Right ventricle myocardium inferior (tissue), 1 donor: ENCODE data around the gene ANKS1A. TPM values are rescaled to one million over a fixed set of nuclear protein-coding genes. Genes with fewer than 3 reads are reported as not detected.

Experiments
- ATAC-seq: fragments of 200-7000 bp; cut with Tn5 transposase; one replicate; pipeline ENCODE4 v1.9.1; 2020; ENCODE audit warnings: mild to moderate bottlenecking, moderate library complexity
- DNase-seq: peaks from one replicate; pipeline ENCODE4 v3.0.0; 2021; ENCODE audit errors: missing footprints
- intact Hi-C: fragments of 100-400 bp; cut with DNase I; formaldehyde crosslinking; loops from one replicate; pipeline ENCODE4 v1.11.0; 2022
- total RNA-seq: library from RNA; stranded (reverse); fragmentation: NEBNext Ultra II Directional; extraction: Animal tissue kit (Norgen Biotek cat#: 25700); gene quantifications from one replicate; pipeline ENCODE4 v1.2.1, GENCODE V29; 2021
- donor health status: DM: no; HTN: yes; CAD: no; lungs with severe emphysema.

The ANKS1A gene
- total RNA-seq, 1 donor from 2014 or later: 26.8 TPM

DNA sequence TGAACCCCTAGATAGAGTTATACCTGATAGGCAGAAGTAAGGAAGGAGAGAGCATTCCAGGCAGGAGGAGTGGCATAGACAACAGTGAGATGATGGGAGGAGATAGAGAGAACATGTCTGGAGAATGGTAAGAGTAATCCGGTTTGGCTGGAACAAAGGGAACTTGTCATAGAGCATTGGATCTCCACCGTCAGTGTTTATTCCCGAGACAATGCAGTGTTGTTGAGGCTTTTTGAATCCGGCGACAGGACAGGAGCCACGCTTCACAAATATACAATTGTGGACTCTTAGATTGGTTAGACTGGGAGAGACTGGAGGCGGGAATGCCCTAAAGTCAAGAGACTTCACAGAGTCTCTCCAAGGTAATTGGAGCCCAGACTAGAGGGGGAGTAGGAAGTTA, 119.8 kb downstream of the ANKS1A start:
- ATAC-seq (no peak), DNase-seq (no peak)
- intact Hi-C loops: no loop called here

DNA sequence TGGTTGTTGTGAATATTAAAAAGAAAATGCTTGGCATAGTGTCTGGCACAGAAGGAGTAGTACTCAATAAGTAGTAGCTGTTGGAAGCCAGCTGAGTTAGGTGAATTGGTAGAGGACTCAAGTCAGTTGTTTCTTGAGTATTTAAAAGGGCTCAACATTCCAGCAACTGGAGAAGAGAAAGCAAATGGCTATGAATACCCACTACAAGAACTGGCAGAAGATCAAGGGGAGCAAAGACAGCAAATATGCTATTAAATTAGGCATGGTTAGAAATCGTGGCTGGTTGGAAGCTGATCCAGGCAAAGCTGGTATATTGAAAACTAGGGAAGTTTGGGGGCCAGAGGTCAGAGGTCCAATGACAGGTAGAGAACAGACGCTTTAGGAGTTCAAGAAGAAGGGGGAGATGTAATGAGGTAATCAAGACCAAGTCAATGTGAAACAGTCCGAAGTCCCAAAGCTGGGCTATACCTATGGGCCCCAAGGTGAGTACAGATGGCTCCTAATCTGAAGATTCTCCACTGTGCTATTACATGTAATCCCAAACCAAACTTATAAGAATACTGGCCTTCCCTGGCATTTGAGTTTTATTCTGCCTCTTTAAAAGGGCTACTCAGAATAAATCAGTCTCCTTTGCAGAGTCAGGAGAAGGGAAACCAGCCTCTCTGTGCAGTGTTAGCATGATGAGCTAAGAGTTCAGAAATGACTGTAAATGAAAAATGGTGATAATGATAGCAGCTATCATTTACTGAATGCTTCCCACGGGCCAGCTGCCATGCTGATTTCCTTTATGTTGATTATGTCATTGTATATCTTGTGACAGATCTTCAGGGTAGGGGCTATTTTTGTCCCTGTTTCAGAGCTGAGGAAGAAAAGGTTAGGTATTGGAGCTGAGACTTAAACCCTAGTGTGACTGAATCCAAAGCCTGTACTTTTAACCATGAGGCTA, 122.3 kb downstream of the ANKS1A start:
- intact Hi-C loops: no loop called here
- no peak for ATAC-seq

DNA sequence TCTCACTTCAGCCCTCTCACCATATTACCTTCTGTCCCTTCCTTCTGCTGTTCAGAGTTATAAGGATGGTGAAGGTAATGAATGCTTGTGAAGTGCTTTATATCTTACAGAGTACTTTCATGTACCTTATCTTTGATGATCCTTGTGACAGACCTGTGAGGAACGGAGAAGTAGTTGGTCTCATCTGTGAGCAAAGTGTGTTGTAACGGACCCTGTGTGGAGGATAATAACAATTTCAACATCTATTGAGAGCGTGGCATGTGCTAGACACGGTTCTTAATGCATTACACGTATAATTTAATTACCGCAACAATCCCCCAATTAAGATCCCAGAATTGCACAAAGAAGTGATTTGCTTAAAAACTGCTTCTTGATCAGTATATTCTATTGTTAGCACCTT, 124.6 kb downstream of the ANKS1A start:
- DNase-seq (no peak), ATAC-seq (no peak)
- intact Hi-C loops: no loop called here

More for the DNA sequence above, 122.3 kb downstream of the ANKS1A start:
- no peak for DNase-seq

DNA sequence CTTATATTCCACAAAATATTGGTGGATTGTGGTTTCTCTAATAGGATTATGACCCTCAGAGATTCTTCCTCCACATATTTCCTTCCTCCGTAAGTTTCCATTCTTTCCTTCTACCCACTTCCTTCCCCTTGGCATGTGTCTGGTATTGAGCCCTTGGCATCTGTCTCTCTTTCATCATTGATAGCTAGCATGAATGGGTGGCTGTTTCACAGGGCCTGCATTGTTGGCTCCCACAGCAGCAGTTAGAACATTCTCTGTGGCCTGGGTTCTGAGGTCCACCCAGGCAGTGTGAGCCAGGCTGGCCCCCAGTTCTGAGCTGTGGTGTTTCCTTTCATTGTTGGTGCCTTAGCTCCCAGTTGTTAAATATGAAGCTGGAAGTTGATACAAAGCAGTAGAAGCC, 125.3 kb downstream of the ANKS1A start:
- ATAC-seq: no peak
- intact Hi-C loops: no loop called here

DNA sequence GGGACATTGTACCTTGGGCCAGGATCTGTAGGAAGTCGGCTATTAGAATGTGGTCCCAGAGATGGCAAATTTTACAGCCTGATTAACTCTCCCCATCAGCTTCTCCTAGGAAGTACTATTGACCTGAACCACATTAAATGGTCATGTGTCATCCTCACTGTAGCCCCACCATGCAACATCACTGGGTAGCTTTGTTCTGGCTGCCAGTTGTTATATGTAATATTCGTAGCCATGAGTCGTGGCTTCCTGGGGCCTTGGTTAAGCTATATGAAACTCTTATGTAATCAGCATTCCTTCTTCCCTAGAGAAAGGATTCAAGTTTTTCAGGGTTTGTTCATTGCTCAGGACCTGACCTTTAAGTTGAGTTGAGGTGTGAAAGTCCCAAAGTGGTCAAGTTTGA, 125.7 kb downstream of the ANKS1A start:
- ATAC-seq (no peak), DNase-seq (no peak)
- intact Hi-C loops: loop anchor here (5.0 kb wide), 1 partner anchor 43 kb away; no protein-coding TSS in a partner anchor

More for the DNA sequence above, 125.3 kb downstream of the ANKS1A start:
- DNase-seq: no peak

DNA sequence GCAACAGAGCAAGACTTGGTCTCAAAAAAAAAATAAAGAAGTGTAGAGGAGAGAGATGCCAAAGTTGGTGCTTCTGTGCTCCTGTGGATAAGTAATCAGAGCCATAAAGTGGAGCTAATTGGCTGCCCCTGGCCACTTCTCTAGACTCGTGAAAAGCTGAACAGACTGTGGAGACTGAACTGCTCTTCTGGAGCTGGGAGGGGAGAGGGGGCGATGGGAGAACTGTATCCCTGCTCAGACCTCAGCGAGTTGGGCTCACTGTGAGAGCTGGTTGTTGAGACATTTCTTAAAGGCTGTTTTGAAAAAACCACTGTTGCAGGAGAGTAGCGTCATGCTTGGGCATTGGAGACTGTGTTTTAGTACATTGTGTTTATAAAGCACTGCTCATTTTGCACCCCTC, 126.4 kb downstream of the ANKS1A start:
- DNase-seq (no peak), ATAC-seq (no peak)
- intact Hi-C loops: loop anchor here (5.0 kb wide), 1 partner anchor 42 kb away; no protein-coding TSS in a partner anchor

DNA sequence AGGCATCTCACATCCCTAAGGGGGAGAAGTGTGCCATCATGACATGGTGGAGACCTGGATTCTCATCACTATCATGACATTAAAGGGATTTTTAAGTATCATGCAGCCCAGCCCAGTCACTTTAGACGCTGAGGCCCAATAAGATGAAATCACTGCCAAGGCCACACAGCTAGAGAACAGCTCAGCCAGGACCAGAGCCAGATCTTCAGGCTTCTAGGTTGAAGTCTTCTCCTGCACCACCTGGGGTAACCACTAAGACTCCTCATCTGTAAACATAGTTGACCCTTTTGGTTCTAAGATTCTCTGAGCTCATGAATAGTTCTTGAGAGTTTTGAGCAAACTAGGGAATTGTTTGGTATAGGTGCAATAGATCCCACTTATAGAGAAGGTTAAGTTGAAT, 126.9 kb downstream of the ANKS1A start:
- DNase-seq: no peak
- intact Hi-C loops: loop anchor here (2.0 to 5.0 kb wide), 3 partner anchors 29 to 41 kb away; no protein-coding TSS in a partner anchor
- no peak for ATAC-seq

DNA sequence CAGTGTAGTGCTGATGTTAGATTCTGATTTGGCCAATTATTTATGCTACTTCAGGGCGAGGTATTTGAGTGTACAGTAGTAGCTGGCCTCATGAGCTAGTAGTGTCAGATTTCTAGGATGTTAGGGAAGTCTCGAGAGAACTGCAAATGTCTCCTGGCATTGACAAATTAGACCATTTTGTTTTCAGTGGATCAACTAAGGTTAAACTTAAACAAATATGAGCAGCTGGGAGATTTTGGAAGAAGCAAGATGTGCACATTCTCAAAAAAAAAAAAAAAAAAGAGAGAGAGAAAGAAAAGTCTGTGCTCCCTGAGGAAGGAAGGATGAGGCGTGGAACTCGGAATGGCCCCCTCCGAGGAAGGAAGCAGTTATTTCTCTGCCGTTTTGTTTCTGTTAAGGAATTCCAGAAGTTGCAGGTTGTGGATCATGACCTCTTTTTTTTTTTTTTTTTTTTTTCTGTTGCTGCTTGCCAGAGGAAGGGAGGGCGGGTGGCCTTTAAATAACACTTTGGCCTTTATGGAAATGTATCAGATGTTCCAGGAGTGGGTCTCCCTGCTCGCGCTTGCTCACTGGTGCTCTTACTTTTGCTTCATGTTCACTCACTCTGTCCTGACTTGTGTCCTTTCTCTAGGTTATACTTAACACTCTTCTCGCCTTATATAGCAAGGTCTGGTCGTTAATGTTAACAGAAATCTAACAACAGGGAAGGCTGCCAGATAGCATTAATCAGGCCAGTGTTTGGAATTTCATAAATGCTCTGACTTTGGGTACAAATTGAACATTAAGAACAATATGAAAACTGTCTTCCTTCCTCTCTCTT, 127.7 kb downstream of the ANKS1A start:
- DNase-seq (no peak), ATAC-seq (peak; percentile 62)
- intact Hi-C loops: loop anchor here (2.0 to 5.0 kb wide), 3 partner anchors 28 to 41 kb away; no protein-coding TSS in a partner anchor

DNA sequence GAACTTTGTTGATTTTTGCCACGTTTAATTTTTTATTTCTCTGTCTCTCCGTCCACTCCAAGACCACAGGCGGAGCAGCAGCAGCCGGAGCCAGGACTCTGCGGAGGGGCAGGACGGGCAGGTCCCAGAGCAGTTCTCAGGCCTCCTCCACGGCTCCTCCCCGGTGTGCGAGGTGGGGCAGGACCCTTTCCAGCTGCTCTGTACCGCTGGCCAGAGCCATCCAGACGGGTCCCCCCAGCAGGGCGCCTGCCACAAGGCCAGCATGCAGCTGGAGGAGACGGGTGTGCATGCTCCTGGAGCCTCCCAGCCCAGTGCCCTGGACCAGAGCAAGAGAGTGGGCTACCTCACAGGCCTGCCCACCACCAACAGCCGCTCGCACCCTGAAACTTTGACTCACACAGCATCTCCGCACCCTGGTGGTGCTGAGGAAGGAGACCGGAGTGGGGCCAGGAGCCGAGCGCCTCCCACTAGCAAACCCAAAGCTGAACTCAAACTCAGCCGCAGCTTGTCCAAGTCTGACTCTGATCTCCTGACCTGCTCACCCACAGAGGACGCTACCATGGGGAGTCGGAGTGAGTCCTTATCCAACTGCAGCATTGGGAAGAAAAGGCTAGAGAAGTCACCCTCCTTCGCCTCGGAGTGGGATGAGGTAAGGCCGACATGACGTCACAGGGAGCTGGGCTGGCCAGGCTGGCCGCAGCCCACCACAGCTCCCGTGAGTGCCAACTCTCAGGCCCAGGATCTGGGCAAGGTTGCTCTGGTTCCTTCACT, 128.5 kb downstream of the ANKS1A start:
- intact Hi-C loops: loop anchor here (2.0 to 5.0 kb wide), 3 partner anchors 27 to 40 kb away; no protein-coding TSS in a partner anchor
- DNase-seq (no peak), ATAC-seq (peak; percentile 73)

DNA sequence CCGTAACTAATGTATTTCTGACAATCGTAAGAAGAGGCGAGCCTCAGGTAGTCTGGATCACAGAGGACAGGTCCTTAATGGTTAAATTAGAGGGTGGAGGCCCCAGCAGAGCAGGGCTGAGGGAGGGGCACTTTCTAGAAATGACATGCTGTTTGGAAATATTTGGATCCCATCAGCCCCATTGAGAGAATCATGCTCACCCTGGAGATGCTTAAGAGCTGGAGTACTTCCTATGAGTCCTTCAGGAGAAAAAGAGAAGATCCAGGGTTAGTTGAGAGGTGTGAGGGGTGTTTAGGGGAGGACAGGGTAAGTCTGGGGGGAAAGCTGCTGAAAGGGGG, 129.1 kb downstream of the ANKS1A start:
- ATAC-seq (peak; percentile 58), DNase-seq (no peak)
- intact Hi-C loops: loop anchor here (5.0 kb wide), 1 partner anchor 39 kb away; no protein-coding TSS in a partner anchor

DNA sequence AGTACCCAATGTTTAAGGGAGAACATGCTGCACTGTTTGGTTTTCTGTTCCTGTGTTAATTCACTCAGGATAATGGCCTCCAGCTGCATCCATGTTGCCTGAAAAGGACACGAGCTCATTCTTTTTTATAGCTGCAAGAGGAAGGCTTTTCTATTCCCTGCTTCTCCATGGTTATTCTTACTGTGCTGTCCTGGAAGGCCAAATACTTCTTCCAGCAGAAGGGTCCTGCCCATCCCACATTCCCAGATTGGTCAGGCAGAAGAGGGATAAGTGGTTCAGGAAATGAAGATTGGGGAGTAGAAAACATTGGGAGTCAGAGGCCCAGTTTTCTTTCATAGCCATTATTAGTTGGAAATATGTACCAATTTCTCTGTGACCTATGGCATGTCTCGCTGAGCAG, 129.7 kb downstream of the ANKS1A start:
- ATAC-seq: no peak
- intact Hi-C loops: loop anchor here (5.0 kb wide), 1 partner anchor 39 kb away; no protein-coding TSS in a partner anchor

DNA sequence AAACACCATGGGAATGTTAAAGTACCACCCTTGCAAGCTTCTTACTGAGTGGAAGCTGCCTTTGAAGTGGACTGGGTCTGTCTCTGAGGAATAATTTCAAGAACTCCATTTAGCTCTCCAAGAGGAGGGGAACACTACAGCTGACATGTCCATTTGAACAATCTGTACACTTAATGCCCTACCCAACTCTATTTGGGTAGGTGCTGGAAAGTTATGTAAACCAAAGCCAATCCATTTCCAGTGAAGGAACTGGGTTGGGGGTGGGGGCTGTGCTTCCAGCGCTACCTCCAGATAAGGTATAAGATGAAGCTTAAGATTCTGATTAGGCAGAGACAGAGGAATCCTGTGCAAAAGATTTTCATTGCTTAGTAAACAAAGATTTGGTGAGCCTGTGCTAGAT, 130.1 kb downstream of the ANKS1A start:
- intact Hi-C loops: loop anchor here (5.0 kb wide), 1 partner anchor 38 kb away; no protein-coding TSS in a partner anchor
- no peak for DNase-seq

More for the DNA sequence above, 129.7 kb downstream of the ANKS1A start:
- no peak for DNase-seq

DNA sequence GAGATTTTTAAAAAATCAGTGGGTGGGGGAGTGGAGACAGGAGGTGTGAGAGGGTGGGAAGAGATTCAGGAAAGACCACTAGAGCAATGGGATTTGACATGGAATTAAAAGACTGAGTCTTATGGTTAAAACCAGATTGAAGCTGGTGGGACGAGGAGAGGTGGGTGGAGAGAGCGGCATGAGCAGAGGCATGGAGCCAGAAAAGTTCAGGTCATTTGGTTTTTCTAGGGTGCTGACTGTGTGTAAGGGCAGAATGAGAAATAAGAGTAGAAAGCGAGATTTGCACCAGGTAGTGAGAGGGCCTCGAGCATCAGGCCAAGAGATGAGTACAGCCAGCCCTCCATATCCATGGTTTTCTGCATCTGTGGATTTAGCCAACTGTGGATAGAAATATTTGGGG, 130.8 kb downstream of the ANKS1A start:
- DNase-seq (no peak), ATAC-seq (no peak)
- intact Hi-C loops: loop anchor here (5.0 kb wide), 1 partner anchor 37 kb away; no protein-coding TSS in a partner anchor

More for the DNA sequence above, 130.1 kb downstream of the ANKS1A start:
- ATAC-seq: no peak

DNA sequence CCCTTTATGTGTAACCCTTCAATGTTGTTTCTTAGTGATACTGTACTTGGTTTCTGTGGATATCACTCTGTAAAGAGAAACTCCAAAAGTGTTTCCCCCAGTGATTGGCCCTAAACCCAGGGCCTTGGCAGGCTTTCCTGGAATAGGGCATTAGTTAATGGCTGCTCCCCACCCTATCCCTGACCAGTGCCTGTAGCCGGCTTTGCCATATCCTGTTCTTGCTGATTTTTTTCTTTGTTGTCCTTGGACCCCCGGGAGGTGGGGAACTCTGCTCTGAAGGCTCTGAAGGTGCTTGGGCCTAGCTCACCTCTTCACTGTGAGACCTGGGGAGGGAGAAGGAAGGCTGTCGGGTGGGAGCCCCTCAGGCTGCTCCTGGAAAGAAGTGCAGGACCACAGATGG, 131.9 kb downstream of the ANKS1A start:
- no peak for DNase-seq
- peak; percentile 19 for ATAC-seq
- intact Hi-C loops: no loop called here

DNA sequence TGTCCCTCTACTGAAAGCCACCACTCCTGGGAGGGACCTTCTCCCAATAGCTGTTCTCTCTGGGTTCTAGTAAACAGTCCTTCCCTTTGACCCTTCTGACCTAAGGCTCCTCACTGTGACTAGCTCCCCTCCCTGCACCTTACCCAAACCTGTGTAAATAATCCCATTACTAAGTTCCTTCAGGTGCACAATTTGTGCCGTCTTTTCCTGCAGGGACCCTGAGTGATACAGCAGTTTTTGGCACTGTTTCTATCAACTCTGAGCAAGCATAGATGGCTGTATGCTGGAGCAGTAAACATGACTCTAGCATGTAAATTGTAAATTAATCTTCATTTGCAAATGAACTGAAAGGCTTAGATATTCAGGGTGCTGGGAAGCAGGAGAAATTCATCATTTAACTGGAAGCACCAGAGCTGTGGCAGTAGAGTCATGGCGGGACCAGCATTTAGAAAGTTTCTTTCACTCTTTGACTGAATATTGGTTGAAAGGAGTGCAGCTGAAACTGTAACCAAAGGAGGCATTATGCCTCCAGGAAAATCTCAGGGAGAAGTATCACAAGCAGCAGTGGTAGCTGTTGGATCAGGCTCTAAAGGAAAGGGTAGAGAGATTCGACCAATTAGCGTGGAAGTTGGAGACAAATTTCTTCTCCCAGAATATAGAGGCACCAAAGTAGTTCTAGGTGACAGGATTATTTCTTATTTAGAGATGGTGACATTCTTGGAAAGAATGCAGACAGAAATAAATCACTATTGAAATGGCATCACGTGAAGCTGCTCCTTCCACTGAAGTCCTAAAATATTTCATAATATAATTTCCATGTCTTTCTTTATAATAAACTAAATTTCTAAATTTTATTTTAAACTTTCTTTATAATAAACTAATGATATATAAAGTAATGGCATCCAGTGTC, 134.3 kb downstream of the ANKS1A start:
- intact Hi-C loops: no loop called here
- DNase-seq: no peak
- no peak for ATAC-seq

DNA sequence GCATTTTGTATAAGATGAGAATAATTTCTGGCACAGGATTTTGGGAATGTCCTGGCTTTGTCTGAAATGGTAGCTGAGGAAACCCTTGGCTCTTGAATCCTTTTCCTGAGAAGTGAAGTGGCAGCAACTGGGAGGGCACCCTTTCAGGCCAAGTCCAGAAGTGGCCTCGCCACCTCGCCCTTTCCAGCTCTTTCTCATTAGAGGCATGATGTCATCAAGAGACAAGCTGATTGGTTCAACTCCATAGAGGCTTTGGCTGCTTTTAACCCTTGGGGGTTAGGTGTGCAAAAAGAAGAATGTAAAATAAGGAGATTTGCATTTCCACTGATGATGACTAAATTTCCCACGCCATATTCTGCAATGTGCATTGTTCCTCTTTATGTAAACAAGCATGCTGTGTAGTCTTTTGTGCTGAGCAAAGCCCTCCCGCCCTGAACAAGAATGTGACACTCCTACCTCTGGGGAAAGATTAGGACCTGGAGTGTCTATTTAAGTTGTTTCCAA, 135.5 kb downstream of the ANKS1A start:
- intact Hi-C loops: no loop called here
- peak; percentile 84 for ATAC-seq
- DNase-seq: no peak
